Glutamatergic neuron (in vitro differentiated cells): ENCODE measurements around the gene WDR70. TPM values are rescaled to one million over a fixed set of nuclear protein-coding genes. Genes with fewer than 3 reads are reported as not detected.
"Not testable (repeated sequence)": the region's sequence is repeated elsewhere in the genome, so short reads cannot be mapped to it uniquely, and the experiment has no call there.

Source experiments
- DNase-seq: peaks from one replicate; pipeline ENCODE4 v3.0.0; 2022
- H3K27ac Mint-ChIP-seq: one replicate; pipeline ENCODE4 v1.8.0; 2020; ENCODE audit warnings: mild to moderate bottlenecking, mixed read lengths, inconsistent platforms; ENCODE audit not compliant: unreplicated experiment
- H3K27me3 Mint-ChIP-seq: one replicate; pipeline ENCODE4 v1.8.0; 2020; ENCODE audit warnings: mild to moderate bottlenecking, moderate library complexity, mixed read lengths, inconsistent platforms; ENCODE audit not compliant: unreplicated experiment
- H3K36me3 Mint-ChIP-seq: one replicate; pipeline ENCODE4 v1.8.0; 2020; ENCODE audit warnings: mild to moderate bottlenecking, mixed read lengths, inconsistent platforms; ENCODE audit not compliant: unreplicated experiment
- H3K4me1 Mint-ChIP-seq: one replicate; pipeline ENCODE4 v1.8.0; 2020; ENCODE audit warnings: mild to moderate bottlenecking, low read depth, mixed read lengths, inconsistent platforms; ENCODE audit not compliant: unreplicated experiment
- H3K4me3 Mint-ChIP-seq: one replicate; pipeline ENCODE4 v1.8.0; 2020; ENCODE audit warnings: mild to moderate bottlenecking, mixed read lengths, inconsistent platforms; ENCODE audit not compliant: unreplicated experiment
- H3K9me3 Mint-ChIP-seq: one replicate; pipeline ENCODE4 v1.8.0; 2020; ENCODE audit warnings: mild to moderate bottlenecking, moderate library complexity, mixed read lengths, inconsistent platforms; ENCODE audit not compliant: unreplicated experiment
- CTCF ChIP-seq: fragments of 200-600 bp; sonication (generic); IDR thresholded peaks from one replicate; pipeline ENCODE4 v1.5.0; 2021; ENCODE audit not compliant: partially characterized antibody, unreplicated experiment
- total RNA-seq: library from RNA; stranded (reverse); fragmentation: NEBNext Ultra II Directional; extraction: Animal tissue kit (Norgen Biotek cat#: 25700); gene quantifications from one replicate; pipeline ENCODE4 v1.2.1, GENCODE V29; 2021; ENCODE audit not compliant: unreplicated experiment

The WDR70 gene
- total RNA-seq, 1 donor from 2014 or later, result 38.1 TPM

DNA sequence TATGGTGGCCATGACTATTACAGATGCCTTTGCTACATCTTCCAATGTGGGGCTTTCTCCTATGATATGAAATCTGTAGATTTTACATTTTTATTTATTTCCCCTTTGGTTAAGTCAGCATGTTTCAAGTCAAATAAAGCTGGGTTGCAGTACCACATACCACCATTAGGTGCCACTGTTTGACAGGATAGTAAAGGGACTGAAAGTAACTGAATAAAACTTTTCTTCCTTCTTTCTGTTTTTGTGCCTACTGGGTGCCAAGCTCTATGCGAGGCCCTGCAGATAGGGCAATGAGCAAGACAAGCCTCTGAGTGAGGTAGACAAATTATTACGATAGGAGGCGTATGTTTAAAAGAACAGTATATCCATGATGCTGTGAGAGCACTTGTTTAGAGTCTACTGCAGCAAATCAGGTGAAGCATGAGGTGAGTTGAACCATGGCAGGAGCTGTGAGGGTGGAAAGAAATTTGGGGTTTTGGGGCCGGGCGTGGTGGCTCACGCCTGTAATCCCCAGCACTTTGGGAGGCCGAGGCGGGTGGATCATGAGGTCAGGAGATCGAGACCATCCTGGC, 395.9 kb downstream of the WDR70 start:
- peaks cover 4% of the 10 kb centered on the region for H3K36me3 Mint-ChIP-seq
- no peaks in the 10 kb centered on the region for H3K4me1 Mint-ChIP-seq
- peaks cover 5% of the 10 kb centered on the region for H3K9me3 Mint-ChIP-seq
- no peaks in the 10 kb centered on the region for H3K27me3 Mint-ChIP-seq
- H3K4me3 Mint-ChIP-seq, result no peak overlapping the region
- DNase-seq, result no peak
- TF ChIP-seq CTCF, result peak; percentile 81
- no peak overlapping the region for H3K27ac Mint-ChIP-seq

DNA sequence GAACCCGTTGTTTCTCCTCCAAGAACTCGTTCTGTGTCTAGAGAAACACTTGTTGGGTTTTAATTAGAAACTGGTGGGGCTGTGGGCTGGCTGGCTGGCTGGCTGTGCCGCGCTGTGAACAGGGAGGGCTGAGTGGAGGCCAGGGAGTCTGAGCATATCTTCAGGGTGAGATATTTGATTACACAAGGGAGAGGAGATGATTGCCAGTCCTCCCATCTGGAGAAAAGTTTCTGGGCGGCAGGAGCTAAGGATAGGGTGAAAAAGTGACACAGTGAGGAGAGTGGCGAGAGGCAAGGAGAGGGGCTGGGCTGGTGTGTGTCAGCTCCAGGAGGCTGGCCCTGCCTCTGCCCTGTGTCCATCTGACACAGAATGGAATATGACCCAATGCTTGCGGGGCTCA, 397.7 kb downstream of the WDR70 start:
- DNase-seq, result no peak
- Mint-ChIP-seq H3K27ac (no peak overlapping the region), H3K9me3 (peaks cover 5% of the 10 kb centered on the region), H3K4me1 (no peaks in the 10 kb centered on the region), H3K36me3 (peaks cover 4% of the 10 kb centered on the region), H3K27me3 (no peaks in the 10 kb centered on the region), H3K4me3 (no peak overlapping the region)
- TF ChIP-seq CTCF, result no peak

GRCh38 chr5:37777432-37778130, 398.5 kb downstream of the WDR70 start:
- Mint-ChIP-seq H3K4me3 (no peak overlapping the region), H3K36me3 (peaks cover 4% of the 10 kb centered on the region), H3K27ac (no peak overlapping the region), H3K4me1 (no peaks in the 10 kb centered on the region), H3K9me3 (peaks cover 5% of the 10 kb centered on the region), H3K27me3 (no peaks in the 10 kb centered on the region)
- no peak for DNase-seq
- no peak for TF ChIP-seq CTCF

GRCh38 chr5:37781409-37781808, 402.3 kb downstream of the WDR70 start:
- DNase-seq, H3K27ac Mint-ChIP-seq, H3K4me1 Mint-ChIP-seq, H3K27me3 Mint-ChIP-seq, H3K9me3 Mint-ChIP-seq, H3K36me3 Mint-ChIP-seq, H3K4me3 Mint-ChIP-seq: not testable (repeated sequence)

DNA sequence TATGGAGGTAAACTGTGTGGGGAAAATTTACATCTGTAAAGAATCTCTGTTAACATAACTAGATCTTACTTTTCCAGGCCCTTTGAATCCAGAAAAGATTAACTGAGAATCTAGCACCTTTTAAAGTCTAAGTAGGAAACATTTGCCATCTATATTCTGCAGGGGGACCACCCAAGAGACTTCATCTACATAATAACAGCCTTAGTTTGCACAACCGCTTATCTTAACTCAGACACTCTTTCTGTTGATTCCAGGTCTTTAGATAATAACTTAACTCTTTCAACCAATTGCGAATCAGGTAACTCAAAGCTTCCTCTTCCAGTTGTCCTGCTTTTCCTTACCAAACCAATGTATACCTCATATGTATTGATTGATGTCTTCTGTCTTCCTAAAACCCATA, 407.3 kb downstream of the WDR70 start:
- H3K9me3 Mint-ChIP-seq, result peaks cover 5% of the 10 kb centered on the region
- no peaks in the 10 kb centered on the region for H3K27me3 Mint-ChIP-seq
- no peak for DNase-seq
- peaks cover 5% of the 10 kb centered on the region for H3K4me1 Mint-ChIP-seq
- H3K36me3 Mint-ChIP-seq, result peaks cover 7% of the 10 kb centered on the region
- no peak for TF ChIP-seq CTCF
- H3K4me3 Mint-ChIP-seq, result no peak overlapping the region
- H3K27ac Mint-ChIP-seq, result no peak overlapping the region
